SK-N-SH (cell line): ENCODE measurements around the gene GADD45B.
A peak's percentile ranks its signal among the peaks of the same experiment; 100 is the strongest.

ENCODE experiments used
- CTCF ChIP-seq: fragments of 200-600 bp; sonication (generic); IDR thresholded peaks from 2 replicates; pipeline ENCODE4 v1.6.1; 2017; ENCODE audit warnings: antibody characterized with exemption, mild to moderate bottlenecking, moderate library complexity
- EP300 ChIP-seq, 2 experiments: IDR thresholded peaks; 2 replicates each; pipeline versions ENCODE4 v1.4.0 to v1.6.1; 2012; ENCODE audit warnings: borderline replicate concordance in 1 of 2, low read depth in 1 of 2, low read length in 1 of 2
- FOSL2 ChIP-seq: IDR thresholded peaks from 2 replicates; pipeline ENCODE4 v1.4.0; 2012; ENCODE audit warnings: low read depth, mild to moderate bottlenecking, moderate library complexity, borderline replicate concordance
- FOXJ3 ChIP-seq: sonication (generic); formaldehyde crosslinking; IDR thresholded peaks from 2 replicates; pipeline ENCODE4 v1.5.1; 2020; ENCODE audit warnings: mild to moderate bottlenecking, missing genetic modification reagents
- GABPA ChIP-seq: IDR thresholded peaks from 2 replicates; pipeline ENCODE4 v1.4.0; 2012; ENCODE audit warnings: low read depth, mild to moderate bottlenecking
- MAX ChIP-seq: IDR thresholded peaks from 2 replicates; pipeline ENCODE4 v1.4.0; 2012; ENCODE audit warnings: low read depth
- NFIC ChIP-seq: IDR thresholded peaks from 2 replicates; pipeline ENCODE4 v1.4.0; 2012; ENCODE audit warnings: borderline replicate concordance
- REST ChIP-seq: IDR thresholded peaks from 2 replicates; pipeline ENCODE4 v1.6.1; 2012; ENCODE audit warnings: mild to moderate bottlenecking, low read depth, low read length, moderate library complexity
- SIN3A ChIP-seq: IDR thresholded peaks from 2 replicates; pipeline ENCODE4 v1.6.1; 2012; ENCODE audit warnings: low read depth, mild to moderate bottlenecking, low read length, moderate library complexity, borderline replicate concordance
- TAF1 ChIP-seq: IDR thresholded peaks from 2 replicates; pipeline ENCODE4 v1.6.1; 2012; ENCODE audit warnings: low read depth, mild to moderate bottlenecking, low read length, moderate library complexity, borderline replicate concordance
- TEAD4 ChIP-seq: IDR thresholded peaks from 2 replicates; pipeline ENCODE4 v1.4.0; 2012; ENCODE audit warnings: mild to moderate bottlenecking, borderline replicate concordance; ENCODE audit not compliant: insufficient read depth
- YY1 ChIP-seq: IDR thresholded peaks from 2 replicates; pipeline ENCODE4 v1.4.0; 2012; ENCODE audit warnings: low read depth, mild to moderate bottlenecking

- peak; percentile 73 for TF ChIP-seq FOSL2
- TF ChIP-seq CTCF: peak; percentile 87
- TF ChIP-seq YY1: no peak
- no peak for TF ChIP-seq FOXJ3 (CRISPR knock-in tag)
- TF ChIP-seq EP300 (IDR thresholded peaks at IDR 0.05; ENCODE audit: borderline replicate concordance in 1 of 2, low read depth in 1 of 2, low read length in 1 of 2): peak in 1 of 2 experiments; percentile 24; a peak in 1 of 4 replicates
- no peak; the same call in 1 of the 2 replicates for TF ChIP-seq MAX
- peak; percentile 47; the same call in 1 of the 2 replicates for TF ChIP-seq NFIC
- TF ChIP-seq REST: no peak
- TF ChIP-seq TAF1: no peak
- TF ChIP-seq SIN3A: peak; percentile 51; the same call in 1 of the 2 replicates
- TF ChIP-seq TEAD4: peak; percentile 17; the same call in 1 of the 2 replicates
- TF ChIP-seq GABPA: no peak
Measured at GRCh38 chr19:2474232-2475017, 1.5 kb upstream of the GADD45B start.
